Measurements from ENCODE around the gene BTBD2.

Gene BTBD2

DNA sequence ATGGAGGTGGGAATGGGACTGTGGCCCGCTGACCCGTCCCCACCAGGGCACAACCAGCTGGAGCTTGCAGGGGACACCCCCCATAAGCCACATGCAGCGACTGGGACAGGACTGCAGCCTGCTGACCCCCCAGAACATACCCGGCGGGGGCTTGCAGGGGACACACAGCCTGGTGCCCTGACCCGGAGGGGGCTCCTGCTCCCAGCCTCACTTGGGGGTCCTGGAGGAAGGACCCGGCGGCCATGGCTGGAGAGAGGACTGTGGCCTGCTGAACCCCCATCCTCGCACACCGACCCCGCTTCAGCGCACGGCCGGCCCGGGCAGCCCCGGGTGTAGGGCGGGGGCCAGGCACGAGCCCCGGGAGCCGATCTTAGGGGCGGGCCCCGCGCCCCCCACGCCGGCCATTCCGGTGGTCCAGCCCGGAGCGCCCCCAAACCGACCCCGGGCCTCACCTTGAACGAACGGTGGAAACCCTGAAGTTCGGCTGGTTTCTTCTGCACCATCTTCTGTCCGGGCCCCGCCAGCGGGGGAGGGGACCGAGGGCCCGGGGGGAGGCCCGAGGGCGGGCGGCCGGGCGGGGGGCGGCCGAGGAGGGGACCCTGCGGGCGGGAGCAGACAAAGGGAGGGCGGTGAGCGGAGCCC lies 35.0 kb upstream of the BTBD2 start:
- no peak for DNase-seq

- DNase-seq, result peak; percentile 76
These were observed 34.3 kb upstream of the BTBD2 start for GRCh38 chr19:2049741-2050348.

GRCh38 chr19:2048959-2049740 lies 33.6 kb upstream of the BTBD2 start:
- no peak for DNase-seq

DNA sequence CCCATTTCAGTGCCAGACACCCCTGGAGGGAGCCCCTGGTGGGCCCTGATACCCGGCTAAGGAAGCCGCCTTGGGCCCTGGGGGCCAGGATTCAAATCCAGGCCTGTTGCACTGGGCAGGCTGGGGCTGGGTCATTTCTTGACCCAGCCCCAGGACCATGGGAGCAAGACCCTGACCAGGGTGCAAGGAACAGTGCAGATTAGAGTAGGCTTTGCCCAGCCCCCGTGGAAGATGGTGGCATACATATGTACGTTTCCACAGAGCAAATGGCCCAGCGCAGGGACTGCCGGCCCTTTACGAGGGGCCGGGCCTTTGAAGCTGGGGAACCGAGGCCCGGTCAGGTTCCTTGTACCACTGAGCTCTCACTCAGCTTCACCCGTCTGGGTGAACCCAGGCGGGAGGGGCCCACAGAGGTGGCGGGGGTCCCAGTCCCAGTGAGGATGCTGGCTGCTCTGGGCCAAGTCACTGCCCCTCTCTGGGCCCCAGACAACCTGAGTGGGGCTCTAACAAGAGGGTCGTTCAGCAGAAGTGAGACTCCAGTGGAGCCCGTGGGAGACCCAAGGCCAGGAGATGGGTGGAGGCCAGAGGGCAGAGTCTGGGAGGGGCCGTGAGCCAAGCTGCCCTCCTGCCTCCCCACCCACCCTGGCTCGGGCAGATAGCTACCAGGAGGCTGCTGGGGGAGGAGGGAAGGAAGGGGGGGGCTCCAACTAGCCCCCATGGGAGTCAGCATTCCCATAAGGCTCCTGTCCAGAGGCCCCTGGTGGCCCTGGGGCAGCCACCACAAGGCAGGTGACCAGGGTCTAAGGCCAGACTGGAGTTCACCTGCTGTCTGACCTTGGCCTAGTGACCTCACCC lies 32.8 kb upstream of the BTBD2 start:
- DNase-seq, result no peak

DNA sequence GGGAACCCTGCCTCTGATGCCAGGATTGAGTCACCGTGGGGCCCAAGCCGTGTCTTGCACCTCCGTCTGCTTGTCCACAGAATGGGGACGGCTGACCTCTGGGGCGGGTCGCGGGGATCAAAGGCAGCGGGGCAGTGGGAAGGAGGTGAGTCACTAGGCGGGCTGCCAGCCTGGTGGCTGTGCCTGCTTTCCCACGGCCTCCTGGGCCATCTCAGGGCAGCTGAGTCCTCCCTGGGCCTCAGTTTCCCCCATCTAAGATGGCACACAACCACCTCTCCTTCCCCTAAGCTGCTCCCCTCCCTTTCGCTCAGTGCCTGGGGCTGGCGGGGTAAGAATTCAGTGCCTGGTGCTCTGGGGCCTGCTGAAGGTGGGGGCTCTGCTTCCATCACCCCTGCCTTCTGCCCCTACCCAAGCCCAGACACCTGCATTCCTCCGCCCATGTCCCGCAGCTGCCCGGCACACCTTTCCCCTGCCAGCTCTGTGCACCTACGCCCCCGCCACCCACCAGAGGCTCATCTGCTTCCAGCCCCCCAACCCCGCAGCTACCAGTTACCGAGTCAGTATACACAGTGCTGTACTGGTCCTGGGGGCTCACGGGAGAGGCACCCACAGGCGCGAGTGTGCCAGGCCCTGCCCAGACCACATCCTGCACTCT lies 32.1 kb upstream of the BTBD2 start:
- no peak for DNase-seq

DNA sequence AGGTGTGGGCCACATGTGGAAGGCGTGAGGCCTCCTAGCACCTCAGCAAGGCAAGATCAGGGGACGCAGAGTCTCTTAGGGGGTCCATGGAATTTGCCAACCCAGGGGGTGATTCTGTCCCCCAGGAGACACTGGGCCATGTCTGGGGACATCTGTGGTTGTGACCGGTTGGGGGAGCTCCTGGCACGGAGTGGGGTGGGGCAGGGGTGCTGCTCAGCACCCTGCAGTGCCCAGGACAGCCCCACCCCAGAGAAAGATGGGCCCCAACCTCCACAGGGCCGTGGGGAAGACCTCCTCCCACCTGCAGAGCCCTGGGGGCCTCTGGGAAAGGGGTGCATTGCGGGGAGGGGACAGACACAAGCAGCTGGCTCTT lies 31.5 kb upstream of the BTBD2 start:
- no peak for DNase-seq

GRCh38 chr19:2046046-2046907 lies 30.8 kb upstream of the BTBD2 start:
- no peak for DNase-seq

DNA sequence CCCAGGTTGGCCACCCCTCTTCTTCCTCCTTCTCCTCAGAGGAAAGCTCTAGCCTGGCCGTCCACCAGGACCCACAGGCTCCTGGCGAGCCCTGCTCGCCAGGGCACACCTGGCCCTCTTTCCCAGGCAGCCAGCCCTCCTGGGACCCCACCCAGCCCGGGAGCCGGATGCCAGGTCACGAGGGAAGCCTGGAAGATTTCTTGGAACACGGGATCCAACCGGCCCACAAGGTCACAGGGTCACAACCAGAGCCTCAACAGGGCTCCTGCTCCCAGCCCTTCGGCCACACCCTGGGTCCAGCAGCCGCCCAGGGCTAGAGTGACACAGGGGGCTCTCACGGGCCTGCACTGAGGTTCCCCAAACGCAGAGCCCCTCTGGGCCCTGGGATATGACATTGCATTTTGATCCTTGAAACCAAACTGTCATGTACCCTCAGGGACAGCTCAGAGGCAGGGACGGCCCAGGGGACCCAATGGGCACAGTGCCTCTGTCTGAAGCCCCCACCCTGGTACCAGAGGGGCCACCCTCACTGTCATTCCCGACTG lies 30.1 kb upstream of the BTBD2 start:
- no peak for DNase-seq

- DNase-seq, result no peak
These were observed 29.4 kb upstream of the BTBD2 start for GRCh38 chr19:2044709-2045500.

GRCh38 chr19:2043961-2044708 lies 28.6 kb upstream of the BTBD2 start:
- DNase-seq, result no peak

GRCh38 chr19:2043251-2043641 lies 27.7 kb upstream of the BTBD2 start:
- no peak for DNase-seq

DNA sequence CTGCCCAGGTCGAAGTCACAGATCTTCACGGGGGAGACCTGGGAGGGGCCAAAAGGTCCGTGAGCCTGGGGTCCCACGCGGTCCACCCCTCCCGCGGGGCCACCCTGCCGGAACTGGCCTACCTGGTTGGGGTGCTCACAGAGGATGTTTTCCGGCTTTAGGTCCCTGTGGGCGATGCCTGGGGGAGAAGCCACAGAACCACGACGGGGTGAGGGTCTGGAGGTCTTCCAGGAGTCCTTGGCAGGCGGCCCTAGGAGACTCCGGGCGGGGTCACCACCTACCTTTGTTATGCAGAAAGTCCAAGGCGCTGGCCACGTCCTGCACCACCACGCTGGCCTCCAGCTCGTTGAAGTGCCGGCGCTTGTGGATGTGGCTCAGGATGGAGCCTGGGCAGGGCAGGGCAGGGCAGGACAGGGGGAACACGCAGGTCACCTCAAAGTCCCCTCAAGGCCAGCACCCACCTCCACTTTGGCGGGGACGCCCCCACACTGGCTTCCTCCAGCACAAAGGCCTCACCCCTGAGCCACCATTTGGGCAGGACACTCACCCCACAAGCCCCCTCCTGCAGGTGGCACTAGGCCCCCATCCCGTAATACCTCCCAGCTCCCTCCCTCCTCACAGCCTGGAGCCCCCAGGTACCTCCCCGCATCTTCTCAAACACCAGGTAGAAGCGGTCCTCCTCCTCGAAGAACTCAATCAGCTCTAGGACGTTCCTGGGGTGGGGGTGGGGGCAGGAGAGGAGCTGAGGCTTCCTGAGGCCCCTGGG lies 27.2 kb upstream of the BTBD2 start:
- DNase-seq, result no peak

DNA sequence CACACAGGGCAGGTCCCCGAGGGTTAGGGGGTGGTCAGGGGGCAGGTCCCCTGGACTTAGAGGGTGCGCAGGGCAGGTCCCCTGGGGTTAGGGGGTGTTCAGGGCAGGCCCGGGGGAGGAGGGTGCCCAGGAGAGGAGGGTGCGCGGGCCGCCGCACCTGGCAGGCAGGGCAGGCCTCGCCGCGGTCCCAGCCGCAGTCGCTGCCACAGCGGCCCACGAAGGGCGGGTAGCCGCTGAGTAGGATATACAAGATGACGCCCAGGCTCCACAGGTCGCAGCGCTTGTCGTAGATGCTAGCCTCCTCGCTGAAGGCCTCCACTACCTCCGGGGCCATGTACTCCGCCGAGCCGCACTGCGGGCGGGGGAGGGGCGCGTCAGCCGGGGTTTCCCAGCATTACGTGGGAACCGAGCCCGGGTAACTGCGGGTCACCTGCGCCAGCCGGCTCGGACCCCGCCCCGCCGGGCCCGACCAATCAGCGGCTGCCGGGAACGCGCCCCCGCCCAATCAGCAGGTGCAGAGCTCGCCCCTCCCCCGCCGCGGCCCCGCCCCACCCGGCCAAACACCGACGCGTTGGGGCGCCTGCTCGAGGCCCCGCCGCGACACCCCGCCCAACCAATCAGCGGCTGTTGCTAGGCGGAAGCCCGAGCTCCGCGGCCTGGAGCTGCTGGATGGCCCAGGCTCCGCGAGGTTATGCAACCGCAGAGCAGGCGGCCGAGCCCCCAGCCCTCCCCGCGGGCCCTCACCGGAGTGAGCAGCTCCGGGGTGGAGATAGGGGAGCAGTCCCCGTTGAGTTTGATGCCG lies 26.4 kb upstream of the BTBD2 start:
- peak; percentile 99 for DNase-seq

DNA sequence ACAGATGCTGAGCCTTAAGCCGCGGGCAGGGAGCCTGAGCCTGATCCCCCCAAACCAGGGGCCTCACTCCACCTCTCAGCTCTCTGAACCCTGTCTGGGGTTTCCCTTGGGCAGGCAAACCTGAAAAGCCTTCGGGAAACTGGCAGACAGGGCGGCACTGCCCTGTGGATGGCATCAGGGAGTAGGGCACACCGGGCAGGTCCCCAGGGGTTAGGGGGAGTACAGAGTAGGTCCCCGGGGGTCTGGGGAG lies 25.8 kb upstream of the BTBD2 start:
- no peak for DNase-seq

GRCh38 chr19:2040647-2041432 lies 25.3 kb upstream of the BTBD2 start:
- no peak for DNase-seq

DNA sequence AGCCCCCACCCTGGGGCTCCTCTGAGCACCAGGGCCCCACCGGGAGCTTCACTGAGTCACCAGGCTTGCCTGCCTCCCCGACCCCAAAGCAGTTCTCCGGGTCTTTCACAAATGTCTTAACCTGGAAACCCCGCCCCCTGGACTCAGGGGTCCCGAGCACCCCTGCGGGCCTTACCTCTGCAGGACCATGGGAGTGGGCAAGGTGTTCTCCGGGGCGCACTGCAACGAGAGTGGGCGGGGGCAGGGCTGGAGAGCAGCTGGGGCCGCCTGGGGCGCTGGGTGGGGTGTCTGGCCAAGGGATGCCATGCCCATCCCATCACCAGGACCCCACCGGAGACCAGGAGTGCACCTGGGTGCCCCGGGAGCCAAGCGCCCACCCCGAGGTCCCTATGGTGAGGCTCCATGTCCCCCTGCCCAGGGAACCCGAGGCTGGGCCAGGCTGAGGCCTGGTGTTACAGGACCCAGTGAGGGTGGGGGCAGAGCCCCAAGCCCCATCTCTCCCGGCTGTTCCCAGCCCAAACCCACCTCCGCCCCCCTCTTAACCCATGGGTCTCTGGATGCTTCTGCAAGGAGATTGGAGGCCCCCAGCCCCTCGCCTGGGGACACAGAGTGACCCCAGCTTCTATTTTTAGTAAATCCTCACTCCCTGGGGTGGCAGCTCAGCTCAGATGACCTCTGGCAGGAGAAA lies 24.6 kb upstream of the BTBD2 start:
- no peak for DNase-seq
